HG03135 (cell line): ENCODE measurements around the gene TCHP.
A peak's percentile ranks its signal among the peaks of the same experiment; 100 is the strongest.
"Not testable (repeated sequence)": the region's sequence is repeated elsewhere in the genome, so short reads cannot be mapped to it uniquely, and the experiment has no call there.

ENCODE experiments used
- ATAC-seq: cut with Tn5 transposase; IDR thresholded peaks from one replicate; pipeline ENCODE4 v1.9.1; 2021; ENCODE audit warnings: mild to moderate bottlenecking, moderate library complexity; ENCODE audit not compliant: unreplicated experiment

The TCHP gene

DNA sequence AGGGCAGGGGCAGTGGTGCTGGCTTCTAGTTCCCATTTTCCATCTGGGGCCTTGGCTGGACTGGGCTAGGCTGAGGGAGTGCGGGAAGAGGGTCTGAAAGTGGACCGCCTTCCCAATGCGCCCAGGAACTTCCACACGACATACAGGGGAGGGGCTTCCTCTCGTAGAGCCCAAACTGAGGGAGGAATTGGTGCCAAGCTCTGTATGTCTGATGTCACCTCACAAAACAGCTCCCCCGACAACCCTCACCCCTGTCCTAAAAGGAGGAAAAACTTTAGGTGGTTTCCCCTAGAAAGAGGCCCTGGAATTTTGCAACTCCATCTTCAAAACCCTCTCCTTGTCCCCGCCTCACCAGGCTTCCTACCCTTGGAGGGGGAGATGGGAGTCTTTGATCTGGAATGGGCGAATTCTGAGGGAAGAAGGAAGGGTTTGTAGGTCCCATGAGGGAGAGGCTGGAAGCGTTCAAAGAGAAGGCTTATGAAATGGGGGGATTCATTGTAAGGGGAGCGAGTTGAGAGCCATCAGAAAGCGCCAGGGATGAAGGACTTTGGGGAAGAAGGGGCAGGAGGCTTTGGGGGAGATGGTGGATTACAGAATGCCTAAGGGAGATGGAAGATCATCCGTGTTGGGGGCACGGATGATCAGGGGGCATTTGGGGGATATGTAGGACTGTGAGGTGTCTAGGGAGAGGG, 20.6 kb upstream of the TCHP start:
- ATAC-seq, result no peak

DNA sequence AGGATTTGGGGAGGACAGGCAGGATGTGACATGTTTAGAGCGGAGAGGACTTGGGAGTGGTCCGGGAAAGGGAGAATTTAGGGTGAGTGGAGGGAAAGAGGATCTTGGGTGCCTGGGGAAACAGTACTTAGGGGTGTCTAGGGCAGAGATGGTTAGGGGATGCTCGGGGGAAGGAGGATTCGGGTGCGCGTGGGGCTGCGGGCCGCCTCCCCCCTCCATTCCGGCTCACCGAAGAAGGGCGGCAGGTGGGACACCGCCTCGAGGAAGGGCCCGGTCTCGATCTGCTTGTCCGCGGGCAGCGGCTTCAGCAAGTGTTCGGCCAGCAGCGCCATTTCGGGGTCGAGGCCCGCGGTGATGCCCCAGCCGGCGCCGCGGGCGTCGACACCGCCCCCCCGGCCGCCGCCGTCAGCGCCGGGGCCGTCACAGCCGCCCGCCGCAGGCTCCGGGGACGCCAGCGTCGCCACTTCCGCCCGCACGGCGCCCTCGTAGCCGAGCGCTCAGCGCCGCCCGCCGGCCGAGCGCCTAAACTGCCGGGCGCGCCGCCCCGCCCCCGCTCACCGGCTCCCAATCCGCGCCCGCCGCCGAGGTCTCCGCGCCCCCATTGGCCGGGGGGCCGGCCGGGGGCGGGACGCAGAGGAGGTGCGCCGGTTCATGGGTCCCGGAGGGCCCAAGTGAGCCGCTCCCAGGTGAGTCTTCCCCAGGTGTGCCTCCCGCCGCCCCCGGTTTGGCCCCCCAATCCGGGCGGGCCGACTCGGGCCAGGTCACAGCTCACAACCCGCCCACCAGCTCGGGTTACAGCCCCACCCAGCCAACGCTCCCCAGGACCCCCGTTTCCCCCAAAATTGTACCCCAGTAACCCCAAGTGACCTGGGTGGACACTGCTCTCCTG, 19.8 kb upstream of the TCHP start, which contains the start of gene GLTP:
GLTP (minus strand) TSS at position 499 of the 889 bp plus-strand sequence; CDS start at position 332, 167 bp downstream.
- ATAC-seq, result peak; percentile 92

DNA sequence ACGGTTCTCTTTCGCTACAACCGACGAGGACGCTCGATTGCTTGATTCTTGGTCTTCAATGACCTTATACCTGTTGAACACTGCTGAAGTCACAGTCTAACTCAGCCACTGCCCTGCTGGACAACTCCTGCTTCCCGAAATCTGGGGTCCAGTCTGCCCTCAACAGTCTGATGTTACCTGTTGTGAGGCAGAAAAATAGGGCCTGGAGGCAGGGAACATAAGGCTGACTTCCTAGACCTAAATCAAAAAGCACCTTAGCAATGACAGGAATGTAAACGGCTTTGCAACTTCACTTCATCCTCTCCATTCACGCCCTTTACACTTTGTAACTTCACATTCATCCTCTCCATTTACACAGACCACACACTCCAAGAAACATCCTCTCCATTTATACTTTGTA, 19.1 kb upstream of the TCHP start:
- ATAC-seq, result no peak

DNA sequence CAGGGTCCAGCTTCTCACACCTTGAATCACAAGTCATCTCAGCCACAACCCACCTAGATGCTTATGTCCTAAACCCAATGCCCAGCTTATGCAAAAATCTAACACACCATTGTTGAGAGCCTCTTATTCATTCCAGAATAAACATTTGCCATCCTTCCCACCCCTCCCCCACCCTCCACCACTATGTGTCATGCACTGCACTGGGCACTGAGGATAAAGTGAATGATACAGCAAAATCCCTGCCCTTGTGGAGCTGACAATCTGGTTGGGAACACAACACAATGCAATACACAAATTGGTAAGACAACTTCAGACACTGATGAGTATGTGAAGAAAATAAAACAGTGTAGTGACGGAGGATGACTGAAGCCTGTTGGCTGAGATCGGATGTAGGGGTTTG, 18.3 kb upstream of the TCHP start:
- no peak for ATAC-seq

DNA sequence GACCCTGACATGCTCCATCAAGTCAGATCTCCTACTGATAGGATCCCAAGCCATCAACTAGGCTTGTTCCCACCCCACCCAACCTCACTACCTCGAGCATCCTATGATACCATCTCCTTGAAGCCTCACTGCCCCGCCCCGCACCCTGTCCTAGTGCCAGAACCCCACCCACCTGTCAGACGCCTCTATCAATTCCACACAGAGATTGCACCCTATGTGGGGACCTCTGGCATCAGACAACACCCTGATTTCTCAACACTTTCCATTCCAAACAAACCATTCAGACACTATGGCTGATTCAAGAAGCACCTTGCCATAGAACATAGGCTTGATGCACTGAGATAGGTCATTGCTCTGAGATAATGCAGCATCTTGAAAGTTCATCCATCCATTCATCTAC, 16.6 kb upstream of the TCHP start:
- no peak for ATAC-seq

DNA sequence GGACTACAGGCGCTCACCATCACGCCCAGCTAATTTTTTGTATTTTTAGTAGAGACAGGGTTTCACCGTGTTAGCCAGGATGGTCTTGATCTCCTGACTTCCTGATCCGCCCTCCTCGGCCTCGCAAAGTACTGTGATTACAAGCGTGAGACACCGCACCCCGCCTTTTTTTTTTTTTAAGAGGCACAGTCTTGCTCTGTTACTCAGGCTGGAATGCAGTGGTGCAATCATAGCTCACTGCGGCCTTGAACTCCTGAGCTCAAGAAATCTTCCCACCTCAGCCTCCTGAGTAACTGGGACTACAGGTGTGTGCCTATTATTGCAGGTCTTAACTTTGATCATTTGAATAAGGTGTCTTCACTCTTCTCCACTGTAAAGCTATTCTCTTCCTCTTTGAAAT, 14.5 kb upstream of the TCHP start:
- no peak for ATAC-seq

DNA sequence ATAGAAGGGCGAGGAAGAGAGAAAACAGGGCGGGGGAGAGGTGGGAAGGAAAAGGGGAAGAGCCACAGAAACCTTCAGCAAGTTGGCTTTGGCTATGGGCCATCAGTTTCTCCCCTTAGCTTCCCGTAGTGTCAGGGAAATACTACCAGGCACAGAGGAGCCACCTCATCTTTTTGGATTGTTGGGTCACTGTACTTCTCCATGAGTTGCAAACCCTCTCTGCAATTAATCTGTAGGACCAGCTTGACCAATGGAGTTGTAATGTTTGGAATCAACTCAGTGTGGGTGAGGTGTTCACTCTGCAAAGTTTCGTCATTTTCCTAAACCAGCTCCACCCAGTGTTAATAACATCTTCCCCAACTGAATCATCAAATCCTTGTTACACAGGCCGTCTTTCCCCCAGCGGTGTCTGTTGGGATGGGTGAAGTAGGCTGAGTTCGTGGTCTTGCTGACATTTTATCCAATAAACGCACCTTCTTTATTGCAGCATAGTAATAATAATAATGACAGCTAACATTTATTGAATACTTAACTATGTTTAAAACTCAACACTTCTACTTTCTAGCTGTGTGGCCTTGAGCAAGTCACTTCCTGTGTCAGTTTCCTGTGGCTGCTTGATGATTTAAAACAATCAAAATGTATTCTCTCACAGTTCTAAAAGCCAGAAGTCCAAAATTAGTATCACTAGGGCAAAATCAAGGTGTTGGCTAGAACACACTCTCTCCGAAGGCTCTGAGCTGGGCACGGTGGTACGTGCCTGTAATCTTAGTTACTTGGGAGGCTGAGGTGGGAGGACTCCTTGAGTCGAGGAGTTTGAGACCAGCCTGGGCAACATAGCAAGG, 11.7 kb upstream of the TCHP start:
- ATAC-seq, result no peak

DNA sequence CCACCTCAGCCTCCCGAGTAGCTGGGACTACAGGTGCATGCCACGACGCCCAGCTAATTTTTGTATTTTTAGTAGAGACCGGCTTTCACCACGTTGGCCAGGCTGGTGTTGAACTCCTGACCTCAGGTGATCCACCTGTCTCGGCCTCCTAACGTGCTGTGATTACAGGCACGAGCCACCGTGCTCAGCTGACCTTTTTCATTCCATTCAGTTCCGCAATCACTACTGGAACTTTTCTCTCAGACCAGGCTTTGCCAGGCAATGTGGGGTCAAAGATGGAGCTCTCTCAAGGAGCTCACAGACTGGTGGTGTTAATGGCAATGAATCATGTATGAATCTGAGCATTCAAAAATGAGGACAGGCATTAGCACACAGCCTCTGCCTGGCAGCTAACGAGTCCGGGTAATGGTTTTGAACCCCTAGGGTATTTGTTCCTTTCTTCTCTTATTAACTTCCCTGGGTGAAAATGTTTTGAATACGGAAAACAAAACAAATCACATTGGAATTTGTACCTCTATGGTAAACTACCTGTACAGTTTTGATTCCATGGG, 9.4 kb upstream of the TCHP start:
- ATAC-seq, result no peak

DNA sequence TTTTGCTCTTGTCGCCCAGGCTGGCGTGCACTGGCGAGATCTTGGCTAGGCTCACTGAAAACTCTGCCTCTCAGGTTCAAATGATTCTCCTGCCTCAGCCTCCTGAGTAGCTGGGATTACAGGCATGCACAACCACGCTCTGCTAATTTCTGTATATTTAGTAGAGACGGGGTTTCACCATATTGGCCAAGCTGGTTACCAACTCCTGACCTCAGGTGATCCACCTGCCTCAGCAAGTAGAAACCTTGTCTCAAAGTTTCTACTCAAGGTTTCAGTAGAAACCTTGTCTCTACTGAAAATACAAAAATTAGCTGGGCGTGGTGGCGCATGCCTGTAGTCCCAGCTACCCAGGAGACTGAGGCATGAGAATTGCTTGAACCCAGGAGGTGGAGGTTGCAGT, 8.3 kb upstream of the TCHP start:
- ATAC-seq, result not testable (repeated sequence)

DNA sequence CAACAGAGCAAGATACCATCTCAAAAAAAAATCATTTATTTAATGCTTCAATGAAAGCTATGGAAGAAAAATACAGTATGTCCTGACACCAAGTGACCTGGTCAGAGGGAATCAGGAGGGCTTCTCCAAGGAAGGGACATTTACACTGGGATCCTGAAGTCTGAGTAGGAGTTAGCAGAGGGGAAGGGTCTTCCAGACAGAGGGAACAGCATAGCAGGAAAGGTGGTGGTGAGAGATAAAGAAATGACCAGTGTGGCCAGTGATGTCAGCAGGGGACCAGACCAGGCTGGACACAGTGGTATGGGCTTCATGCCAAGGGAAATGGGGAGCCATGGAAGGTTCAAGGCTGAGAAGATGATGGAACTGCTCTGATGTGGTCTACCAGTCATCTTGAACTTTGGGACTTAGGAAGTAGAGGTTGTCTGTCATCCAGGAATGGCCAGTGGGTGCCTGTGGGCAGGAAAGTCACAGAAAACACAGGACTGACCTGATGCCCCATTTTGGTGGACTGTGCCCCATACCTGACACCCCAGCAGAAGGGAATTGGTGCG, 7.8 kb upstream of the TCHP start:
- no peak for ATAC-seq

DNA sequence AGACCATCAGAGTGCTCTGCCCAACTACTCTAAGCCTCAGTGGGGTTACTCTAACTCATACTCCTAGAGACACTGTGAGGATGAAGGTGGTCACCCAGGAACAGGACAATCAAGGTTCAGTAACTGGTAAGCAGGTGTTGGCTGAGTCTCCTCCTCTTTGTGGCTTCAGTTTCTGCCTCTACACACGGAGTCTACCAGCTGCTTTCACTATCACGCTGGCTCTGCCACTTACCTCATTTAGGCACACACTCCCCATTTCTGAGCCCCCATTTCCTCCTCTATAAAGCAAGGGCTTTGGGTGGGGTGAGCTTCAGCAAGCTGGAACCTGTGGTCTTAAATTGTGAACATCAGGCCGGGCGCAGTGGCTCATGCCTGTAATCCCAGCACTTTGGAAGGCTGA, 7.3 kb upstream of the TCHP start:
- ATAC-seq, result peak; percentile 74

DNA sequence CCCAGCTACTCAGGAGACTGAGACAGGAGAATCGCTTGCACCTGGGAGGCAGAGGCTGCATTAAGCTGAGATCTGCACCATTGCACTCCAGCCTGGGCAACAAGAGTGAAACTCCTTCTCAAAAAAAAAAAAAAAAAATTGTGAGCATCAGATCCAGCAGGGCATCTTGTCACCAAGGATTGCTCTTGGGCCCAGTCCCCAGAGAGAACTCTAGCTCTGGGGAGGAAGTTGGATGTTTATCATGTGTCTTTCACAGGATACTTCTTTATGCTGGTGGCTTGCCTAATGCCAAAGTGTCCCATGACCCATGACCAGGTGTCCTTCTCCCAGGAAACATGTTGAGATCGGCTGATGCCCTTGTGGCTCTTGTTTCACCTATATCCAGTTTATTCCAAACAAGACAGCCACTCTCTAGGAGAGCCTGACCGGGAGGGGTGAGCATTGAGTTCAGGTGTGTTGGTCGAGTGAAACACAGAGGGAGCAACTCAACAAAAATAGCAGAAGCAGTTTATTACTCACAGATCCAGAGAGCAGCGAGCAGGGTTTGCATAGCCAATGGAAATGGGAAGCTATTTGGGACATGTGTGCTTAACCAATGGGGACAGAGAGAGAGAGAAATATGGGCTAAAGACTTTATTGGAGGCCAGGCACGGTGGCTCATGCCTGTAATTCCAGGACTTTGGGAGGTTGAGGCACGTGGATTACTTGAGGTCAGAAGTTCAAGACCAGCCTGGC, 6.6 kb upstream of the TCHP start:
- no peak for ATAC-seq

DNA sequence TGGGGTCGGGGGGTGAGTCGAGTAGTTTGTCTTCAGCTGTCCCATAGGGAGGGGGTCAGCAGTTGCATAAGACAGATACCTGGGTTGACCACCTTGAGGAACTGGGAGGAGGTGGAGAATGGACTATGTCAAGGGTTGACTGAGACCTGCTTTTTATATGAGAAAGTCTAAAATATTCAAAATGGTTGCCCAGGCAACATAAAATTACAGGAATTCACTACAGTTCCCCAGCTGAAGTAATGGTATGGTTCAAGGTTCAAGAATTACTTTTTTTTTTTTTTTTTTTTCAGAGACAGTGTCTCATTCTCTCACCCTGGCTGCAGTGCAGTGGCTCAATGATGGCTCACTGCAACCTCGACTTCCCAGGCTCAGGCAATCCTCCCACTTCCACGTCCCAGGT, 5.1 kb upstream of the TCHP start:
- no peak for ATAC-seq

DNA sequence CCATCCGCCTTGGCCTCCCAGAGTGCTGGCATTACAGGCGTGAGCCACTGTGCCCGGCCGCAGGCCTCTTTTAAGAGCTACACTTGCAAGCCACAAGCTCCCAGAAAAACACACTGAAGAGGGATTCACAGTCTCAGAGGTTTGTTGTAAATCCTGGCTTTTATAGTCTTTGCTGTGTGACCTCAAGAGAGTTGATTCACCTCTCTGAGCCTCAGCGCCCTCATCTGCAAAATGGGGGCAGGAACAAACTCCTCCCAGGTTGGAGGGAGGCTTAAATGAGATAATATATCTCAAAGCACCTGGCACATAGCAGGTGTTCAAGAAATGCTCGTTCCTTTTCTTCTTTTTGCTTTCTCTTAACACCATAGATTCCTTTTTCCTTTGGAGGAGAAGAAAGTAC, 3.9 kb upstream of the TCHP start:
- ATAC-seq, result no peak

DNA sequence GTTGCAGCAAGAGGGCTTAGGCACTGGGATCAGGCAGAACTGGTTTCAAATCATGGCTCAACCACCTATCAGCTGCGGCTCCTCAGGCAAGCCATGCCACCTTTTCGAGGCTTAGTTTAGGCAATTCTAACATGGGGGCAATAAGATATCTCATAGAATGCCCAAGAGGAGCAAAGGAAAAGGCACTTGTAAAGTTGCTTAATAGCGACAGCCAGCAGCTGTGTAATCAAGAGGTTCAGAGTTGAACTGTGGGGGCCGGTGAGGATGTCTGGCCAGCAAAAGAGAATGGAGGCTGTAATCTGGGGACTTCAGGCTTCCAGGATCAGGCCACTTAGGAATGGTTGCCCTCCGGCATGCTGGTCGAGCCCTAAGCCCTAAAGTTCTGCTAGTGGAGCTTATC, 3.0 kb upstream of the TCHP start:
- no peak for ATAC-seq

DNA sequence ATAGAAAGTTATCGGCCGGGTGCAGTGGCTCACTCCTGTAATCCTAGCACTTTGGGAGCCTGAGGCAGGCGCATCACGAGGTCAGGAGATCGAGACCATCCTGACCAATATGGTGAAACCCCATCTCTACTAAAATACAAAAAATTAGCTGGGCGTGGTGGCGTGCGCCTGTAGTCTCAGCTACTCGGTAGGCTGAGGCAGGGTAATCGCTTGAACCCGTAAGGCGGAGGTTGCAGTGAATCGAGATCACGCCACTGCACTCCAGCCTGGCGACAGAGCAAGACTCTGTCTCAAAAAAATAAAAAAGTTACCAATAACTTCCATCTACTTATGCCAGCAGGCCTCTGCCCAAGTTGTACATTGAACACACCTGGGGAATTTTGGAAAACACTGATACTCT, 729 bp upstream of the TCHP start:
- ATAC-seq, result not testable (repeated sequence)

DNA sequence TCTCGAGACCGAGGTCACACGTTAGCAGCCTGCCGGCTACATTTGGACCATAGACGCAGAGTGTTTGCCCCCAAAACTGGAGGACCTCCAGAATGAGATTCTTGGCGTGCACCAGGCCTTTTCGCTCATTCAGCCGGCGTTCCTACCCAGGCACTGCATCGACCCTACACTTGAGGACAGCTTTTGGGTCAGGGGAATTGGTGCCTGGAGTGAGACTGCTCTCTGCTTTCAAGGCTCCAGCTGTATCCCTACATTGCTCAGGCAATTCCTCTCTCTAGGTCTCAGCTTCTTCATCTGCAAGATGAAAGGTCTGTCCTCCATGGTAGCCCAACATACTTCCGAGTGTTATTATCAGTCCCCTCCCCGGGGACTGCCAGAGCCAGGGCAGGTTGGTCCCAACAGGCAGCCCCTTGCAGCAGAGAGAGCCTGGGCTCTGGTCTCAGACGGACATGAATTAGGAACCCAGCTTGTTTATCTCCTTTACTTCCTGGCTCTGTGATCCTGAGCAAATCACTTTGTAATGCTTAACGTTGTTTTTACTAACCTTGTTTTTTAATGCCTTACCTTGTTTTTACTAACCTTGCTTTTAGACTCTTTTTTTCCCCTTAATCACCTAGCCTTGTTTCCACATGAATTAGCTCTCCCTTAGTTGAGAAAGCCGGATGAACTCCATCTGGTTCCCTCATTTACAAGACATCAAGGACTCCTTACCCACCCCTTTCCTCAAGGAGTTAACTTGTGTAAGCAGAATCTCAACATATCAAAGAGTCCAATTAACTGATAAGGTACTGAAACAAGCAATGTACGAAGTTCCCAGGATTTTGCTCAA, 892 bp downstream of the TCHP start:
- no peak for ATAC-seq

DNA sequence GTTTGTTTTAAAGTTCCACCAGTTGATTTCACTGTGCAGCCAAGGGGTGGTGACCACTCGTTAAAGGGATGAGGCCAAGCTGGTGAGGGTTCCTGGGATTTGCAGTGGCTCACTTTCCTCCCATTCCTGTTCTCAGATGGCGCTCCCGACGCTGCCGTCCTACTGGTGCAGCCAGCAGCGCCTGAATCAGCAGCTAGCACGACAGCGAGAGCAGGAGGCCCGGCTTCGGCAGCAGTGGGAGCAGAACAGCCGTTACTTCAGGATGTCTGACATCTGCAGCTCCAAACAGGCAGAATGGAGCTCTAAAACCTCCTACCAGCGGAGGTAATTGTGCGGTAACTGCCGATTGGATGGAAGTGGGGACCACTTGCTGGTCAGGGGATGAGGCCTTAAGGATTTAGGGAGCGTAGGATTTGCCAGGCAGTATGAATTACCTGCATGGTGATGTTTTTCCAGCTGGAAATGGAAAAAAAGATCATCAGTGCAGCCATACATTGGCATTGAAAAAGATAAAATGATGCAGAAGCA, 2.9 kb downstream of the TCHP start:
- ATAC-seq, result no peak

DNA sequence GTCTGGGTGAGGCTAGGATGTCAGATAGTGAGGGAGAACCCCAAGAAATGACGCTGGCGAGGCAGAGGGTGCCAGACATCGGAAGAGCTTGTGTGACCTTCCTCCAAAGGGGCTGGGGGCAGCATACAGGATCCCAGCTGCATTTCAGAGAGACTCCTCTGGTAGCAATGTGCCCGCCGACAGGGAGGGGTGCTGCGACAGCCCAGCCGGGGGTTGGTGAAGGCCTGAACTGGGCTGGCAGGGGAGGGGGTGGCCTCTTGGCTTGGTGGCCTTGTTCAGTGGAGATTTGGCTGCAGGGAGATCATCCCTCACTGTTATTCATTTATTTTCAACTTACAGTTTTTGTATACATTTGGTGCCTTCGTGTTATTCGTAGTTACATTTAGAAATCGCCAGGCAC, 5.2 kb downstream of the TCHP start:
- ATAC-seq, result no peak
